HEK293 (cell line): ENCODE measurements around the gene SEZ6L.

Experiments used
- CTCF ChIA-PET: fragments of 350-600 bp; formaldehyde crosslinking; extraction: SDS; loops from one replicate; lab custom pipeline; 2021; ENCODE audit warnings: antibody characterized with exemption; lab: Yijun Ruan, JAX
- POLR2A ChIA-PET: fragments of 300-600 bp; formaldehyde crosslinking; extraction: SDS; loops from one replicate; lab custom pipeline; 2020; ENCODE audit warnings: antibody characterized with exemption, inconsistent platforms; lab: Yijun Ruan, JAX
- H3K27ac ChIP-seq: fragments of 200-500 bp; sonication (Bioruptor generic); 2 replicates; pipeline ENCODE4 v1.5.1; 2014; ENCODE audit warnings: low read depth, low read length, control low read depth, inconsistent platforms; ENCODE audit errors: extremely low read depth
- H3K36me3 ChIP-seq, 2 experiments: fragments of 200-500 bp in 1 of 2; sonication (Bioruptor generic) in 1 of 2; 1 replicate in 1 of 2; 2 replicates in 1 of 2; pipeline ENCODE4 v1.5.1; 2014 to 2017; ENCODE audit warnings: inconsistent platforms in 2 of 2, low read length in 2 of 2; ENCODE audit not compliant: control insufficient read depth in 2 of 2, insufficient read depth in 1 of 2
- H3K4me1 ChIP-seq: fragments of 200-500 bp; sonication (Bioruptor generic); 2 replicates; pipeline ENCODE4 v1.5.1; 2014; ENCODE audit warnings: mild to moderate bottlenecking, low read length, inconsistent platforms; ENCODE audit not compliant: control insufficient read depth, insufficient read depth
- H3K4me3 ChIP-seq: 2 replicates; pipeline ENCODE4 v1.5.1; 2011; ENCODE audit warnings: low read depth, mild to moderate bottlenecking, control low read depth, low read length, moderate library complexity
- H3K9me3 ChIP-seq: fragments of 200-500 bp; sonication (Bioruptor generic); 2 replicates; pipeline ENCODE4 v1.5.1; 2014; ENCODE audit warnings: low read depth, low read length, inconsistent platforms; ENCODE audit not compliant: control insufficient read depth, insufficient read depth
- AEBP2 ChIP-seq: fragments of 450-650 bp; formaldehyde crosslinking; IDR thresholded peaks from 2 replicates; pipeline ENCODE4 v1.5.1; 2016; ENCODE audit warnings: missing biosample characterization, missing genetic modification characterization, borderline replicate concordance
- BCL11B ChIP-seq: fragments of 450-650 bp; formaldehyde crosslinking; IDR thresholded peaks from 2 replicates; pipeline ENCODE4 v1.5.1; 2016; ENCODE audit warnings: low read depth, missing biosample characterization, missing genetic modification characterization
- CTCF ChIP-seq: fragments of 450-650 bp; formaldehyde crosslinking; IDR thresholded peaks from 2 replicates; pipeline ENCODE4 v1.5.1; 2016; ENCODE audit warnings: missing biosample characterization, missing genetic modification characterization
- HOXC10 ChIP-seq: sonication (generic); formaldehyde crosslinking; IDR thresholded peaks from 2 replicates; pipeline ENCODE4 v1.8.1; 2023; ENCODE audit warnings: mild to moderate bottlenecking, missing genetic modification reagents
- PATZ1 ChIP-seq: fragments of 450-650 bp; formaldehyde crosslinking; IDR thresholded peaks from 2 replicates; pipeline ENCODE4 v1.5.1; 2016; ENCODE audit warnings: missing biosample characterization, missing genetic modification characterization
- PRDM4 ChIP-seq: fragments of 450-650 bp; formaldehyde crosslinking; IDR thresholded peaks from 2 replicates; pipeline ENCODE4 v1.5.1; 2017; ENCODE audit warnings: missing biosample characterization, missing genetic modification characterization
- YY1 ChIP-seq: fragments of 450-650 bp; formaldehyde crosslinking; IDR thresholded peaks from 2 replicates; pipeline ENCODE4 v1.5.1; 2018; ENCODE audit warnings: missing biosample characterization, missing genetic modification characterization
- ZBTB48 ChIP-seq: fragments of 450-650 bp; formaldehyde crosslinking; IDR thresholded peaks from 2 replicates; pipeline ENCODE4 v1.5.1; 2016; ENCODE audit warnings: missing biosample characterization, missing genetic modification characterization
- ZBTB49 ChIP-seq: fragments of 450-650 bp; formaldehyde crosslinking; IDR thresholded peaks from 2 replicates; pipeline ENCODE4 v1.5.1; 2016; ENCODE audit warnings: missing biosample characterization, missing genetic modification characterization, low read depth
- ZBTB6 ChIP-seq: fragments of 450-650 bp; formaldehyde crosslinking; IDR thresholded peaks from 2 replicates; pipeline ENCODE4 v1.5.1; 2017; ENCODE audit warnings: missing biosample characterization, missing genetic modification characterization
- ZFP69B ChIP-seq: fragments of 450-650 bp; formaldehyde crosslinking; IDR thresholded peaks from 2 replicates; pipeline ENCODE4 v1.5.1; 2016; ENCODE audit warnings: missing biosample characterization, missing genetic modification characterization
- ZNF214 ChIP-seq: fragments of 450-650 bp; formaldehyde crosslinking; IDR thresholded peaks from 2 replicates; pipeline ENCODE4 v1.5.1; 2017; ENCODE audit warnings: missing biosample characterization, mild to moderate bottlenecking, missing genetic modification characterization, borderline replicate concordance
- ZNF433 ChIP-seq: fragments of 450-650 bp; formaldehyde crosslinking; IDR thresholded peaks from 2 replicates; pipeline ENCODE4 v1.5.1; 2016; ENCODE audit warnings: missing biosample characterization, missing genetic modification characterization, low read depth
- ZNF473 ChIP-seq: fragments of 450-650 bp; formaldehyde crosslinking; IDR thresholded peaks from 2 replicates; pipeline ENCODE4 v1.5.1; 2017; ENCODE audit warnings: missing biosample characterization, missing genetic modification characterization
- ZNF48 ChIP-seq: fragments of 450-650 bp; formaldehyde crosslinking; IDR thresholded peaks from 2 replicates; pipeline ENCODE4 v1.5.1; 2016; ENCODE audit warnings: missing biosample characterization, missing genetic modification characterization
- ZNF510 ChIP-seq: fragments of 450-650 bp; formaldehyde crosslinking; IDR thresholded peaks from 2 replicates; pipeline ENCODE4 v1.5.1; 2018; ENCODE audit warnings: mild to moderate bottlenecking, missing genetic modification characterization, missing biosample characterization; ENCODE audit not compliant: insufficient replicate concordance
- ZNF558 ChIP-seq: fragments of 450-650 bp; formaldehyde crosslinking; IDR thresholded peaks from 2 replicates; pipeline ENCODE4 v1.5.1; 2016; ENCODE audit warnings: missing biosample characterization, missing genetic modification characterization
- ZSCAN30 ChIP-seq: fragments of 450-650 bp; IDR thresholded peaks from 2 replicates; pipeline ENCODE4 v1.5.1; 2018; ENCODE audit warnings: missing biosample characterization, mild to moderate bottlenecking, missing genetic modification characterization, moderate library complexity

The SEZ6L gene

GRCh38 chr22:26226538-26227297 is 57.5 kb downstream of the SEZ6L start (continued):
- TF ChIP-seq CTCF (tag by site-specific recombination): no peak
- TF ChIP-seq BCL11B (tag by site-specific recombination): no peak
- TF ChIP-seq HOXC10 (CRISPR knock-in tag): no peak
- TF ChIP-seq ZBTB49 (tag by site-specific recombination): no peak
- no peak for TF ChIP-seq ZNF214 (tag by site-specific recombination)
- TF ChIP-seq PATZ1 (tag by site-specific recombination): no peak
- TF ChIP-seq ZNF433 (tag by site-specific recombination): no peak
- no peak for TF ChIP-seq YY1 (tag by site-specific recombination)
- no peak for TF ChIP-seq ZFP69B (tag by site-specific recombination)
- TF ChIP-seq PRDM4 (tag by site-specific recombination): no peak
- TF ChIP-seq ZBTB6: no peak

- TF ChIP-seq ZBTB48 (tag by site-specific recombination): no peak
- TF ChIP-seq ZSCAN30 (tag by site-specific recombination): no peak
- TF ChIP-seq PRDM4 (tag by site-specific recombination): no peak
- no peak for TF ChIP-seq ZNF48 (tag by site-specific recombination)
- no peak for TF ChIP-seq ZNF510 (tag by site-specific recombination)
- TF ChIP-seq ZNF473 (tag by site-specific recombination): no peak
- no peak for TF ChIP-seq ZNF558 (tag by site-specific recombination)
- TF ChIP-seq AEBP2 (tag by site-specific recombination): no peak
- no peak overlapping the region for H3K27ac ChIP-seq
- no peaks in the 10 kb centered on the region for H3K4me1 ChIP-seq
- H3K4me3 ChIP-seq: no peak overlapping the region
- POLR2A ChIA-PET: no interaction called here
- no peaks in the 10 kb centered on the region for H3K36me3 ChIP-seq
- CTCF ChIA-PET: interaction anchor here (0.6 kb wide), 1 partner anchor 138 kb away, joined by 3 read pairs; no protein-coding TSS in a partner anchor
- H3K9me3 ChIP-seq: no peaks in the 10 kb centered on the region
Observed at GRCh38 chr22:26229910-26230309, 60.6 kb downstream of the SEZ6L start.
